Anterior cingulate cortex (tissue), 58 donors: ENCODE data around the gene MYH9.
A peak's percentile ranks its signal among the peaks of the same experiment; 100 is the strongest.
"Not testable (repeated sequence)": the region's sequence is repeated elsewhere in the genome, so short reads cannot be mapped to it uniquely, and the experiment has no call there.

Source experiments
- DNase-seq, 58 donors: peaks; one replicate each; lab custom pipeline; 2025; lab: John Stamatoyannopoulos, UW

Gene MYH9

DNA sequence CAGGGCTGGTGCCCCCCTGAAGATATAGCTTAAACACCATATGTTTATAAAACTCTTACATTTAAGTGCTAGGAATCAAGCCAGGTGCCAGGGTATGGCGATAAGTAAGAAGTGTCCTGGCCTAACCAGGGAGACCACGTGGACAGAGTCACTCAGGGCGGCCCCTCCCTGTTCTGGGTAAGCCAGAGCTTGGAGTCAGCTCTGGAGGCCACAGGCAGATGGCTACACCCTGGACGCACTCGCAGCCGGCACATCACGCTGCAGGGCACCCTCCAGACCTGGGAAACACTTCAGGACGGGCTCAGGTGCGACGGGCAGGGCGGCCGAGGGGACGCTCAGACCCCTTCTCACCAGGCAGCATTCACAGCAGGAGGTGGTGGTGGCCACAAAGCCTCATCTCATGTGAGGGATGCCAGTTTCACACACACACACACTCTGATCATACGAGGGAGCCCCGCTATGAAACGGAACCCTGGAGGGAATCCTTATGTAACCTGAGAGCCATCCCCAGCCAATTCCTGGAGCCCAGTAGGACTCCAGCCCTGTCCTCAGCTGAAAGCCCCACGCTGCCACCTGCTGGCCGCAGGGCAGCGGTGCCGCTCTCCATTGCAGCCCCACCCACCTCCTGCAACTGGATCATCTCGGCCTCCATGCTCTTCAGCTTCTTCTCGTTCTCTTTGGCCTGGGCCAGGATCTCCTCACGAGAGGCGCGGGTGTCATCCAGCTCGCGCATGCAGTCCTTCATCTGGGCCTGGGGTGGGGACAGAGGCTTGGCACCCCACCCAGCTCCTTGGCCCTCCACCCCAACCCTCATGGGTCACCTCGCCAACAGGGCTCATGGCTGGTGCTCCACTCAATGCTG is 101.4 kb downstream of the MYH9 start:
- peak in 56 of 58 donors; percentile 9 to 88 (median 60) for DNase-seq

- DNase-seq = no peak
Observed at GRCh38 chr22:36285545-36285944, 102.2 kb downstream of the MYH9 start.

DNA sequence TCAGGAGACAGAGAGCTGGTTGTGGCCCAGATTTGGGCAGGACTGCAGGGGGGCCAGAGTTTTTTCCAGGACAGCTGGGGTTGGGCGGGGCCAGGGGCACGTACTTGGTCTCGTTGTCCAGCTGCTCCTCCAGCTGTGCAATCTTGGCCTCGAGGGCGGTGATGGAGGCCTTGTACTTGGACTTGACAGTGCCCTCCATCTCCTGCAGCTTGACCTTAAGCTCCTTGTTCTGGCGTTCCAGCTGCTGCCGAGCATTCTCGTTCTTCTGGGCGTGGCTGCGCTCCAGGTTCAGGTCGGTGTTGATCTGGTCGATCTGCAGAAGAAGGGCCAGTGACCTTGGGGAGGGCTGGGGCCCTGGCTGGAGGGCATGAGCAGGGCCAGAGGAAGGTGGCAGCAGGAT is 102.8 kb downstream of the MYH9 start:
- no peak for DNase-seq

- DNase-seq = no peak
Observed at GRCh38 chr22:36284171-36284571, 103.6 kb downstream of the MYH9 start.

GRCh38 chr22:36282328-36282831 is 105.4 kb downstream of the MYH9 start:
- DNase-seq = no peak

GRCh38 chr22:36281781-36282327 is 105.9 kb downstream of the MYH9 start:
- DNase-seq = no peak

GRCh38 chr22:36280379-36280778 is 107.4 kb downstream of the MYH9 start:
- DNase-seq = no peak

DNA sequence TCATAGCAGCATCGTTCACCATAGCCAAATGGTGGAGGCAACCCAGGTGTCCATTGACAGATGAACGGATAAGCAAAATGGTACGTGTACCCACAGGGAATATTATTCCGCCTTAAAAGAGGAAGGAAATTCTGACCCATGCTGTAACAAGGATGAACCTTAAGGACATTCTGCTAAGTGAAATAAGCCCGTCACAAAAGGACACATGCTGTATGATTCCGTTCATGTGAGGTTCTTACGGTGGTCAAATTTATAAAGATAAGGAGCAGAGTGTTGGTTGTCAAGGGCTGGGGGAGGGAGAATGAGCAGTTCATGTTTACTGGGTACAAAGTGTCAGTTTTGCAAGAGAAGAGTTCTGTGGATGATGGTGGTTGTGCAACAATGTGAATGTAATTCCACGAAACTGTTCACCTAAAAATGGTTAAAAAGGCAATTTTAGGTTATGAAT is 108.5 kb downstream of the MYH9 start:
- DNase-seq = no peak

DNA sequence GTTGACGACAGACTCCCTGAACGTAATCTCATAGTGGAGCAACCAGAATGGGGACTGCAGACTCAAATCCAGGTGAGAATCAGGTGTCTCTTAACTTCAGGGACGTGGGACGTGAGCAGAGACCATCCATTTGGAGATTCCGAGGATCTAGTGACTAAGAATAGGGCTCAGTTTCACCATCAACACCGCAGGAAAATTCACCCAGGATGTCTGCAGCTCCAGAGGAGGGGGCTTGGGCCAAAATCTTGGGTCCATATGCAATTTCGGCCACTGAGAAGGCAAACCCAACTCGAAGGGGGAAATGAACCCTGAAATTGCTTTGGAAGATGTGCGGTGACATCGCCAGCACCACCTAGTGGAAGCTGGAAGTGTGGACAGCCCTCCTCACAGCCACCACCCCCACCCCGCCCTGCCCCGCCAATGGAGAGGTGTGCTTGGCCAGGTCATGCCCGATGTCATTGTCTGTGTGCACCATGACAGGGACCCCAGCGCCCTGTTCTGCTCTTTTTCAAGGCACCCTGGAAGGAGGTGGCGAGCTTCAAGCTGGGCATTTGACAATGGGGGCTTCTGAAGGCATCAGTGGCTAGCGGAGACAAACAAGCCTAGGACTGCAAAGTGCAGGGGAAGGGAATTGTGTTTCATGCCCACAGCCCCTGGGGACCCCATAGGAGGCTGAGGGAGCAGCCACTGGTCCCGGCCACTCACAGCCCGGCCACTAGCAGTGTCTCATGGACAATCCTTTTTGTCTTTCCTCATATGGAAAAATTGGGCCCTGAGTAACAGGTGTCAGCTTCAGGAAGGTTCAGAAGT is 110.1 kb downstream of the MYH9 start:
- DNase-seq = peak in 37 of 58 donors; percentile 7 to 60 (median 26)

GRCh38 chr22:36274531-36274930 is 113.2 kb downstream of the MYH9 start:
- no peak for DNase-seq

DNA sequence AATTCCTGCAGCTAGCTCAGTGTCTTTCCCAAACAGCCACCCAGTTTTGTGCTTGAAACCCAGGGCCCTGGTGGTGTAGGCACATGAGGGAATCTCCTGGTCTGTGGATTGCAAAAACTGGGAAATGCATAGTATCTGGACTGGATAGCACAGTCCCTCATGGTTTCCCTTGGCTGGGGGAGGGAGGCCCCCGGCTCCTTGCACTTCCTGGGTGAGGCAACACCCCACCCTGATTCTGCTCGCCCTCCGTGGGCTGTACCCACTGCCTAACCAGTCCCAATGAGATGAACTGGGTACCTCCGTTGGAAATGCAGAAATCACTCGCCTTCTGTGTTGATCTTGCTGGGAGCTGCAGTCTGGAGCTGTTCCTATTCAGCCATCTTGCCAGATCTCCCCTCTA is 115.8 kb downstream of the MYH9 start:
- not testable (repeated sequence) for DNase-seq

DNA sequence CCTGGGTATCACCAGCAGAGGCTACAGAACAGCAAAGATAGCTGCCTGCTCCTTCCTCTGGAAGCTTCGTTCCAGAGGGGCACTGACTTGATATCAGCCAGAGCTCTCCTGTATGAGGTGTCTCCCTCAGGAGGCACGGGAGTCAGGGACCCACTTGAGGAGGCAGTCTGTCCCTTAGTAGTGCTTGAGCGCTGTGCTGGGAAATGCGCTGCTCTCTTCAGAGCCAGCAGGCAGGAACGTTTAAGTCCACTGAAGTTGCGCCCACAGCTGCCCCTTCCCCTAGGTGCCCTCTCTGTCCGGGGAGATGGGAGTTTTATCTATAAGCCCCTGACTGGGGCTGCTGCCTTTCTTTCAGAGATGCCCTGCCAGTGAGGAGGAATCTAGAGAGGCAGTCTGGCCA is 116.5 kb downstream of the MYH9 start:
- DNase-seq = not testable (repeated sequence)

GRCh38 chr22:36267896-36268485 is 119.8 kb downstream of the MYH9 start:
- no peak for DNase-seq

DNA sequence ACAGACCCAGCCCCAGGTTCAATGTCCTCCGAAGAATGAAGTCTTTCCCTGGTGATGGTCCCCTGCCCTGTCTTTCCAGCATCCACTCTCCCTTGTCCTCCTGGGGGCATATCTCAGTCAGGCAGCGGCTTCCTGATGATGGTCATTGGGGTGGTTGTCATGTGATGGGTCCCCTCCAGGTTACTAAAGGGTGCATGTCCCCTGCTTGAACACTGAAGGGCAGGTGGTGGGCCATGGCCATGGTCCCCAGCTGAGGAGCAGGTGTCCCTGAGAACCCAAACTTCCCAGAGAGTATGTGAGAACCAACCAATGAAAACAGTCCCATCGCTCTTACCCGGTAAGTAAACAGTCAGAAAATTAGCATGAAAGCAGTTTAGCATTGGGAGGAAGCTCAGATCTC is 120.7 kb downstream of the MYH9 start:
- no peak for DNase-seq

DNA sequence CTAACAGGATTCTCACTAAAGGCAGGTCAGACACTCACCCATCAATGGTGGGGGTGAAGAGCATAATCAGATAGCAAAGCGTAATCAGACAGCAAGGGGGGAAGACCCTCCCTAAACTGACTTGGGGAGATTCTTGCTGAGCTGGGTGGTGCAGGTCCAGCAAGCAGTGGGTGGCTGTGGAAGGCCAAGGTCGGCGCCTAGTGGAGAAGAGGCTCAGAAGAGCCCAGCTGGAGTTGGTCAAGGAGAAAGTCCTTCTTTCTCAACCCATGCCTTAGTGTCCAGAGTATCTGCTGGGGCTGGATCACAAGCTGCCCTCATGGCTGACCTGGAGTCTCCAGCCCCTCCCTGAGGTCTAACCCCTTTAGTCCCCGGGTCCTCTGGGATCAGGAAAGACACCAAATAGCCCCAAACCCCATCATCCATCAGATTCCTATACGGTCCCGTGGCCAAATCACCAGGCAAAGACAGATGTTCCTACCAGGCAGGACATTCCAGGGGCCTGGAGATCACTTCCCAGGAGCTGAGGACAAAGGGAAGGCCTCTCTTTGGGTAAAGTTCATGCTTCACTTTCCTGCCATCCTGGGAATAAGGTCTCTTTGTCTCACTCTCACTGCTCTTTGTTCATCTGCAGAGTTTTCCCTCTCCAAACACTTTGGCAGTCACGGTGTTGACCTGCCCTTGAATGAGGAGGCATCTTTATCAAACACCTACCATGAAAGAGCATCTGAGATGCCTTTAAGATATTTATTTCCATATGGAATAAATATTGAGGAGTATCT is 123.7 kb downstream of the MYH9 start:
- not testable (repeated sequence) for DNase-seq

DNA sequence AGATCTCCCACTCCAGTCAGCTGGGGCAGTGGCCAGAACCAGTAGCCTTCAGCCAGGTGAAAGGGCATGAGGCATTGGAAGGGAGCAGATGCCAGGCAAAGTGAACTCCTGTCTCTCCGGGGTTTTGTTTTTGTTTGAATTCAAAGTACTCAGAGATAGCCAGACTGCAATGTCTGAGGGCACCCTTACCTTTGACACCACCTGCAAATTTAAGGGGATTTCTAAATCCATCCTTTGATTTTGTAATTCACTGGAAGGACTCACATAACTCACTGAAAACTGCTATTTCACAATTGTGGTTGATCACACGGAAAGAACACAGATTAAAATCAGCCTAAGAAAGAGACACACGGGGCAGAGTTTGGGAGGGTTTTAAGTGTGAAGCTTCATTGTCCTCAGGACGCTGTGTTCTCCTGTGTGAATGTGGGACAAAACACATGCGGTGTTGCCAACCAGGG is 124.5 kb downstream of the MYH9 start:
- DNase-seq = peak in 5 of 58 donors; percentile 6 to 62 (median 24)

DNA sequence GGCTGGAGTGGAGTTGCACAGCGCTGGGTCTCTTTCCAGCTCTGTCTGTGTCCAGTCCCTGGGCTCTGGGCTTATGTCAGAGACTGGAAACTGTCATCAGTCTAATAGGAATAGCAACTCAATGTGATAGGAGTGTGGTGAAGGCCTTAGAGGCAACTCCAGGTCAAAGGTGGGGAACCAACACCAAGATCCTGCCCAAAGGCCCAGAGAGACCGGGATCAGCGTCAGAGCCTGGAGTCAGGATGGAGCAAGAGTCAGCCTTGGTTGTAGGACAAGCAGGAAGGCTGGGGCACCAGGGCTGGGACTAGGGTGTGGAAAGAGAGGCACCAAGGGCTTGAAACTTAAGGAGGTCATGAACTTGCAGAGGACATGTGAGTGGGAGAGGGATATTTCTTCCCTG is 125.5 kb downstream of the MYH9 start:
- DNase-seq = not testable (repeated sequence)

GRCh38 chr22:36261675-36262074 is 126.1 kb downstream of the MYH9 start:
- DNase-seq = not testable (repeated sequence)

- DNase-seq = no peak
Observed at GRCh38 chr22:36259615-36260300, 128.0 kb downstream of the MYH9 start.
